GM12874 (cell line): Measurements from ENCODE around the gene TNN.

Experiments
- CTCF ChIP-seq: IDR thresholded peaks from 2 replicates; pipeline ENCODE4 v1.5.1; 2011; ENCODE audit warnings: low read depth, mild to moderate bottlenecking, control low read depth, low read length, moderate library complexity; ENCODE audit not compliant: insufficient read depth

The TNN gene

GRCh38 chr1:175130649-175131045 is 63.0 kb downstream of the TNN start:
- TF ChIP-seq CTCF: no peak

GRCh38 chr1:175131095-175131494 is 63.5 kb downstream of the TNN start:
- no peak for TF ChIP-seq CTCF

- no peak for TF ChIP-seq CTCF
Measured at GRCh38 chr1:175132436-175132835, 64.8 kb downstream of the TNN start.

GRCh38 chr1:175133673-175134435 is 66.2 kb downstream of the TNN start:
- TF ChIP-seq CTCF: no peak

GRCh38 chr1:175134500-175134899 is 66.9 kb downstream of the TNN start:
- TF ChIP-seq CTCF: no peak

GRCh38 chr1:175136246-175136645 is 68.6 kb downstream of the TNN start:
- TF ChIP-seq CTCF: no peak

- TF ChIP-seq CTCF: no peak
Measured at GRCh38 chr1:175137369-175137768, 69.7 kb downstream of the TNN start.
